WERI-Rb-1 (cell line): ENCODE measurements around the gene RAD9A.

Experiments
- DNase-seq: peaks from one replicate; pipeline ENCODE4 v3.0.0-alpha.2; 2020
- H3K27ac ChIP-seq: fragments of 250-450 bp; sonication (Bioruptor Pico); 2 replicates; pipeline ENCODE4 v1.5.1; 2020; ENCODE audit warnings: mild to moderate bottlenecking, moderate library complexity
- H3K27me3 ChIP-seq: fragments of 250-450 bp; sonication (Bioruptor Pico); 2 replicates; pipeline ENCODE4 v1.5.1; 2021; ENCODE audit warnings: mild to moderate bottlenecking, low read depth, moderate library complexity; ENCODE audit not compliant: insufficient read depth, severe bottlenecking
- H3K36me3 ChIP-seq: fragments of 250-450 bp; sonication (Bioruptor Pico); 2 replicates; pipeline ENCODE4 v1.5.1; 2020; ENCODE audit warnings: mild to moderate bottlenecking, moderate library complexity
- H3K4me3 ChIP-seq: 2 replicates; pipeline ENCODE4 v1.5.1; 2011; ENCODE audit warnings: low read depth, mild to moderate bottlenecking, control low read depth, low read length
- H3K9me3 ChIP-seq: fragments of 250-450 bp; sonication (Bioruptor Pico); 2 replicates; pipeline ENCODE4 v1.5.1; 2021; ENCODE audit warnings: mild to moderate bottlenecking, moderate library complexity; ENCODE audit not compliant: severe bottlenecking
- TF ChIP-seq, protein P1 (sequence below): IDR thresholded peaks from 2 replicates; pipeline ENCODE4 v1.5.1; 2011; ENCODE audit warnings: low read depth, mild to moderate bottlenecking, control low read depth, inconsistent platforms, low read length

Gene RAD9A

DNA sequence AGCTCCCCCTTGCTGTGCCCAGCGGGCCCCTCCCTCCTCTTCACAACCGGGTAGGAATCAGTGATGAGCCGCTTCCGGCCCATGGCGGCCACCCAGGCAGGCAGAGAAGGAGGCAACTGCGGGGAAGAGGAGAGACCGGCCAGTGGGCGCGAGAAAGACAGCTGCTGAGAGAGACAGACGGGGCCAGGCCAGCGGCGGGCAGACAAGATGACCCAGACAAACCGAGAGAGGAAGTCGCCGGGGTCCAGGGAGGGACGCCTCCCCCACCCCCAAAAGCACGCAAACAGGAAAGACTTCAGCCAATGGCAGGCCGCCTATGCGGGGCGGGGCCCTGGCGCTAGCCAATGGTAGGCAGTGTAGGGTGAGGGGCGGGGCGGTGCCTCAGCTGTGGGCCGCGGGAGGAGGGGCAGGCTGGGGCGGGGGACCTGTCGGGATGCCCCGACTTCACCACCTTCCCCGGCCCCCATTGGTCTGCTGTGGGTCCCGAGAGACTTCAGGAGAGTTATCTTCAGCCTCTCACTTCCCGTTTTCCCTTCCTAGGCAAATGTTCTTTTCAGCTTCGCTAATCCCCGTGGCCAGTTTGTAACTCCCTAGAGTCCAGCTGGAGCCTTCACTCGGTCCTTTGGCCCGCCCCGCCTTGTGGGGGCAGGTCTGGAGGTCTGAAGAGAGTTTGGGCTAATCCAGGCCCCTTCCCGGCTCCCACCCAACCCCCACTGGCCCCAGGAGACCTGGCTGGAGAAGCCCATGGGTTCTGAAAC is 38.3 kb upstream of the RAD9A start, which contains the start of gene POLD4:
TSS of gene POLD4 (minus strand) at position 230 of the 758 bp plus-strand sequence. CDS start at position 83, 147 bp downstream.
- no peaks in the 10 kb centered on the region for H3K27me3 ChIP-seq
- no peaks in the 10 kb centered on the region for H3K36me3 ChIP-seq
- H3K27ac ChIP-seq: peak within 1 kb of the TSS; percentile 91
- DNase-seq: peak; percentile 97
- TF ChIP-seq, protein P1, sequence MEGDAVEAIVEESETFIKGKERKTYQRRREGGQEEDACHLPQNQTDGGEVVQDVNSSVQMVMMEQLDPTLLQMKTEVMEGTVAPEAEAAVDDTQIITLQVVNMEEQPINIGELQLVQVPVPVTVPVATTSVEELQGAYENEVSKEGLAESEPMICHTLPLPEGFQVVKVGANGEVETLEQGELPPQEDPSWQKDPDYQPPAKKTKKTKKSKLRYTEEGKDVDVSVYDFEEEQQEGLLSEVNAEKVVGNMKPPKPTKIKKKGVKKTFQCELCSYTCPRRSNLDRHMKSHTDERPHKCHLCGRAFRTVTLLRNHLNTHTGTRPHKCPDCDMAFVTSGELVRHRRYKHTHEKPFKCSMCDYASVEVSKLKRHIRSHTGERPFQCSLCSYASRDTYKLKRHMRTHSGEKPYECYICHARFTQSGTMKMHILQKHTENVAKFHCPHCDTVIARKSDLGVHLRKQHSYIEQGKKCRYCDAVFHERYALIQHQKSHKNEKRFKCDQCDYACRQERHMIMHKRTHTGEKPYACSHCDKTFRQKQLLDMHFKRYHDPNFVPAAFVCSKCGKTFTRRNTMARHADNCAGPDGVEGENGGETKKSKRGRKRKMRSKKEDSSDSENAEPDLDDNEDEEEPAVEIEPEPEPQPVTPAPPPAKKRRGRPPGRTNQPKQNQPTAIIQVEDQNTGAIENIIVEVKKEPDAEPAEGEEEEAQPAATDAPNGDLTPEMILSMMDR: no peak
- H3K9me3 ChIP-seq: no peaks in the 10 kb centered on the region
- H3K4me3 ChIP-seq: peak within 1 kb of the TSS; percentile 65

DNA sequence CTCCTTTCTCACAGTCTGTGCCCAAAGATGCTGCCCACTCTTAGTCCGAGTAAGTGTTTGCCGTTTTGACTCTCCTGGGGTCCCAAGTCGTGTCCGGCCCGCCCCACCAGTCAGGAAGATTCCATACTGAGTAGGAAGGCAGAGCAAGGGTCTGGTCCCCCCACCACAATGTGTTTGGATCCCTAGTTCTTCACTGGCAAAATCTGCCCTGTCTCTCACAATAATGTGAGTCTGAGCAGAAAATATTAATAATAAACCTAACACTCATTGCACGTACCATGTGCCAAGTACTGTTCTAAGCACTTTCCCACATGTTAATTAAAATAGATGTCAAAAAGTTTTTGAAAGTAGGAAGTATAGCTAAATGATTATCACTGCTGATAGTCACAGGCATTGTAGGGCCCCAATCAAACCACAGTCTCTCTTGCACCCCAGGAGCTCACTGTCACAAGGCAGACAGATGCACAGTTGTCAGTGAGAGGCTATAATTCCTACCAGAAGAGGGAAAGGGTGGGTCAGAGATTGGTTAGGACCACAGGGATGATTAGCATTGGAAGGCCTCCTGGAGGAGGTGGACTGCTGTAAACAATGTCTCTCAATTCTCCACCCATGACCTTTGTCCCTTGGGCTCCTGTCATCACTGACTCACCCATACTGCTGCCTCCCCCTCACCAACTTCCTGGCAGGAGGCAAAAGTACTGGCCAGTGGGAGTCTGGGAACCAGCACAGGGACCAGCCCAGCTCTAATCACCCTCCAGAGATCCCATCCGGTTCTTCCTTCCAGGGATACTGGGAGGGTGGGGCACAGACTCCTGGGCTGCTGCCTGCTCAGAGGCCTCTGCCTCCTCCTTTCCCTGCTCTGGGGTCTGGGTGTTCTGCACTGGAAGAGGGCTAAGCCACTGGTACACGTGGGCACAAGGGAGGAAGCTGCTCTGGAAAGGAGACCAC is 37.4 kb upstream of the RAD9A start:
- TF ChIP-seq, protein P1: no peak
- Histone ChIP-seq H3K27me3 (no peaks in the 10 kb centered on the region), H3K4me3 (peak overlapping the region; percentile 65), H3K27ac (peak overlapping the region; percentile 85), H3K9me3 (no peaks in the 10 kb centered on the region), H3K36me3 (no peaks in the 10 kb centered on the region)
- peak; percentile 62 for DNase-seq

DNA sequence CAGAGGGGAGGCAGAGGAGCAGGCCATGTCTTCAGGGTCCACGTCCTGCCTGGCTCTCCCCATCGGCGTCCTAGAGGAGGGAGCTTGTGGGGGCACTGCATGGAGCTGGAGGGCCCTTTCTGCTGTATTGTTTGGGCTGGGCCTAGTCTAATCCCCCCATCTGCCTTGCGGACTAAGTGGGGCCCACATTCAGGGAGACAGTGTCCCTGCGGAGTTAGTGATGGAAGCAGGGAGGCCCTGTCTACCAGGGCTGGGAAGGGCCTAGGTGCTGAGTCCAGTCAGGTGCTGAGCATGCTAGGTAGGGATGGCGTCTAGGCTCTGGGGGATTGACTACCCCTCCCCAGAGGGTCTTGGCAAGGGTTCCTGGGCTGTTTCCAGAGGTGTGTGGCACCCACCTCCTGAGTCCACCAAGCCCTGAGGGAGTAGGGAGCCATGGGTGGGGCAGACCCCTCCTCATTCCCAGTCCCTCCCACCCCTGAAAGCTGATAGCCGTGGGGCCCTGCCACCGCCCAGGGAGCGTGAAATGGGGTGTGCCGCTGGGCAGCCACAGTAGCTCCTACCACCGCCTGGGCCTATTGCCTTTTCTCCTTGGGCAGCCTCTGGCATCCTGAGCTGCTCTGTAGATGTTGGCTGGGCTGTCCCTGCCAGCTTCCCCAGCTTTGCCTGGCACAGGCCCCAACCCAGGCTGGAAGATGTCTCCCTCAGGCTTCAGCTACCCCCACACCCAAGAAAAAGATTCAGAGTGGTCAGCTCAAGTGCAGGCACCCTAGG is 36.6 kb upstream of the RAD9A start:
- DNase-seq: peak; percentile 42
- H3K9me3 ChIP-seq: no peaks in the 10 kb centered on the region
- no peaks in the 10 kb centered on the region for H3K36me3 ChIP-seq
- no peak overlapping the region for H3K4me3 ChIP-seq
- H3K27ac ChIP-seq: peak overlapping the region; percentile 85
- TF ChIP-seq, protein P1: no peak
- H3K27me3 ChIP-seq: no peaks in the 10 kb centered on the region

DNA sequence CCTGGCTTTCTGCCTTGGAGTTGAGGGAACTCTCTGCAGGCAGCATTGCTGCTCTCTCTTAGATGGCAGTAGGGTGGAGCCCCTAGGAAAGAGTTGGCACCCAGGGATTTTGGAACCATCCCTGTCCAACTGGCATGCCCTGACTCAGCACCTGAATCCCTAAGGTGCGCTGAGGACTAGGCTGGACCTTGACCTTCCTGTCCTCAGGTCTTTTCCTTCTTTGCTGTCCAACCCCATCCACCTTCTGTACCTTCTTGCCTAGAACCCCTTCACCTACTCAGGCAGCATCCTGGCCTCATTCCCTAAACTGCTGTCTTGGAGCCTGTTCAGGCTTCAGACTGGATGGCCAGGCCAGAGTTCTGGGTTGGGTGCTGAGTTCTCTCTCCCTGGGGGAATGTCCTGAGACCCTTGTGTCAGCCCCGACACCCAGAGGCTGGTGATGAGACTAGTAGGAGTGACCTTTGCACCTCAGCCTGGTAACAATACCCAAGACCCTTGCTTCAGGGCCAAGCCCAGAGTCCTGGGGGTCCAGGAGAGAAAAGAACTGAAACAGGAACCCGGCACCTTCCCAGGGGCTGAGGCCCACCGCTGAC is 35.9 kb upstream of the RAD9A start:
- Histone ChIP-seq H3K36me3 (no peaks in the 10 kb centered on the region), H3K27me3 (no peaks in the 10 kb centered on the region), H3K27ac (peak overlapping the region; percentile 85), H3K9me3 (no peaks in the 10 kb centered on the region), H3K4me3 (no peak overlapping the region)
- DNase-seq: no peak
- TF ChIP-seq, protein P1: no peak

DNA sequence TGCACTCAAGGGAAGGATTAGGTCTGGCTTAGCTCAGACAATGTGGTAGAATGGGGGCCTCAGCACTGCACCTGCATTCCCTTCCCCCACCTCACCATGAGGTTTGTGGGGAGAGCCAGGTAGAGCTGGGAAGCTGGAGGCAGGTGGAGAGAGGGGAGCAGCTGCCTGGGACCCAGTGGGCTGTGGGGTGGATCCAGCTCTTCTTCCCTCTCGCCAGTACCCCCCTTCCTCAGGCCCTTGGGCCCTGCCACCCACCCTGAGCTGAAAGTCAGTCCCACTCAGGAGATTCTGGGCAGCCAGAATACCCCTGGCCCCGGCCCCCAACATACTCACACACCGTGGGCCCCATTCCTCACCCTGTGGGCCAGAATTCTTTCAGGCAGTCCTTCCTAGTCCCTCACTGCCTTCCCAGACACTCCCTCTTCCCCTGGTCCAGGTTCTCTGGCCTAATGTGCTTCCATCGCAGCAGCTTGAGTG is 35.4 kb upstream of the RAD9A start:
- Histone ChIP-seq H3K36me3 (no peaks in the 10 kb centered on the region), H3K27ac (peak overlapping the region; percentile 85), H3K9me3 (no peaks in the 10 kb centered on the region), H3K27me3 (no peaks in the 10 kb centered on the region), H3K4me3 (no peak overlapping the region)
- TF ChIP-seq, protein P1: no peak
- peak; percentile 25 for DNase-seq
